Naive B cell (primary cell): ENCODE data around the gene NRBF2. TPM values are rescaled to one million over a fixed set of nuclear protein-coding genes. Genes with fewer than 3 reads are reported as not detected.

Experiments
- ATAC-seq, 2 donors: fragments of 150-1000 bp; cut with Tn5 transposase; 2 replicates each; pipeline ENCODE4 v1.10.0; 2021; ENCODE audit warnings: low read depth in 2 of 2, mild to moderate bottlenecking in 2 of 2, moderate library complexity in 2 of 2
- DNase-seq: peaks from one replicate; pipeline ENCODE4 v3.0.0; 2022
- H3K27ac Mint-ChIP-seq, 6 donors: one replicate each; pipeline ENCODE4 v1.8.0; 2020 to 2022; ENCODE audit warnings: mild to moderate bottlenecking in 6 of 6, mixed read lengths in 6 of 6, moderate library complexity in 5 of 6, inconsistent platforms in 2 of 6
- H3K27me3 Mint-ChIP-seq, 3 donors: one replicate each; pipeline ENCODE4 v1.8.0; 2021 to 2022; ENCODE audit warnings: mixed read lengths in 3 of 3, mild to moderate bottlenecking in 1 of 3
- H3K36me3 Mint-ChIP-seq, 2 donors: one replicate each; pipeline ENCODE4 v1.8.0; 2020 to 2022; ENCODE audit warnings: mixed read lengths in 2 of 2, inconsistent platforms in 1 of 2, mild to moderate bottlenecking in 1 of 2
- H3K4me1 Mint-ChIP-seq, 3 donors: one replicate each; pipeline ENCODE4 v1.8.0; 2020 to 2022; ENCODE audit warnings: mixed read lengths in 3 of 3, inconsistent platforms in 1 of 3, mild to moderate bottlenecking in 1 of 3, moderate library complexity in 1 of 3
- H3K4me3 Mint-ChIP-seq, 8 donors: one replicate each; pipeline ENCODE4 v1.8.0; 2020 to 2022; ENCODE audit warnings: mild to moderate bottlenecking in 8 of 8, mixed read lengths in 8 of 8, moderate library complexity in 8 of 8, inconsistent platforms in 2 of 8
- H3K9me3 Mint-ChIP-seq, 7 donors: one replicate each; pipeline ENCODE4 v1.8.0; 2020 to 2022; ENCODE audit warnings: mixed read lengths in 7 of 7, mild to moderate bottlenecking in 5 of 7, inconsistent platforms in 2 of 7, moderate library complexity in 1 of 7
- polyA plus RNA-seq, 6 donors: library from polyadenylated mRNA; unstranded; fragments of 300-500 nt; fragmentation: Illumina TruSeq; gene quantifications; one replicate each; pipeline ENCODE4 v1.2.3, GENCODE V29; 2021; ENCODE audit warnings: low read depth in 6 of 6

The NRBF2 gene
- polyA plus RNA-seq, 6 donors from 2014 or later: 18.9 to 38.1 (median 25.4) TPM

DNA sequence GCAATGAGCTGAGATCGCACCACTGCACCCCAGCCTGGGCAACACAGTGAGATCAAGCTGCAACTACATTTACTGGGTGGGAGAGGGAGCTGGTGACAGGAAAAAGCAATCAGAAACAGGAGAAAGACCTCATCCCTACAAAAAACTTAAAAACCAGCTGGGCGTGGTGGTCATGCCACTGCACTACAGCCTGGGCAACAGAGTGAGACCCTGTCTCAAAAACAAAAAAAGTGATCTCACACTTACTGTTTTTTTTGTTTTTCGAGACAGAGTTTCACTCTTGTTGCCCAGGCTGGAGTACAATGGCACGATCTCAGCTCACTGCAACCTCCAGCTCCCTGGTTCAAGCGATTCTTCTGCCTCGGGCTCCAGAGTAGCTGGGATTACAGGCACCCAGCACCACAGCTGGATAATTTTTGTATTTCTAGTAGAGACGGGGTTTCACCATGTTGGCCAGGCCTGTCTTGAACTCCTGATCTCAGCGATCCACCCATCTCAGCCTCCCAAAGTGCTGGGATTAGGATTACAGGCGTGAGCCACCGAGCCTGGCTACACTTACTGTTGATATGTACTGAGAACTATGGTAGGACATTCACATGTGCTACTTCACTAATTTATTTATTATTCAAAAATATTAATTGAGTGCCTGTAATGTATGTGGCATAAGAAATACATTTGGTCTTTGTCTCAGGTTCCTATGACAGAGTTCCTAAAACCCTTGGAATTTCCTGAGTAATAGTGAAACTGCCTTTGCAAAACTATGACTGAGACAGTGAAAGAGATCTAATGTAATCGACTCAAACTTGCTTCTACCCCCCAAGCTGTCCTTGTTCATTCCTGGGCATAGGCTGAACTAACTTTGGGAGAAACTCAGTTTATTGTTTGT is 27.7 kb upstream of the NRBF2 start:
- H3K9me3 Mint-ChIP-seq: peaks cover 0 to 4% (median 0%) of the 10 kb centered on the region in 7 donors
- no peak for DNase-seq

DNA sequence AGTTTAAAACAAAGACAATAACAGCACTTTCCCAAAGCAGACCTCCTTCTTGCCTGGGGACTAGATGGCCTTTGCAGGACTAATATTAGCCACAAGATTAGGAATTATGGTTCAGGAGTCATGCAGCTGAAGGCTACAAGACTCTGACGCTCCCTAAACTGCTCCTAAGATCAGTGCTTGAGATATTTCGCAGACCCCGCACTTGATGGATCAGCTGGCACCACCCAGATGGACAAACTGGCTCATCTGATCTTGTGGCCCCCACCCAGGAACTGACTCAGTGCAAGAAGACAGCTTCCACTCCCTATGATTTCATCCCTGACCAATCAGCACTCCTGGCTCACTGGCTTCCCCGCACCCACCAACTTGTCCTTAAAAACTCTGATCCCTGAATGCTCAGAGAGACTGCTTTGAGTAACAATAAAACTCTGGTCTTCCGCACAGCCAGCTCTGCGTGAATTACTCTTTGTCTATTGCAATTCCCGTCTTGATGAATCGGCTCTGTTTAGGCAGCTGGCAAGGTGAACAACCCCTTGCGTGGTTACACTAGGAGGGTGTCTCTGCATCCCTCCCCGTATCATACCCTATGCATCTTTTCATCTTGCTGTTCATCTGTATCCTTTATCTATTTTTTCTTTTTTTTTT is 26.9 kb upstream of the NRBF2 start:
- Mint-ChIP-seq H3K36me3 (no peaks in the 10 kb centered on the region), H3K4me3 (no peak overlapping the region), H3K27ac (peak overlapping the region in 1 of 6 donors; percentile 70), H3K27me3 (peaks cover 15 to 46% (median 42%) of the 10 kb centered on the region in 3 donors), H3K9me3 (no peaks in the 10 kb centered on the region), H3K4me1 (no peaks in the 10 kb centered on the region)
- DNase-seq (no peak), ATAC-seq (no peak)

More for the DNA sequence above, 27.7 kb upstream of the NRBF2 start:
- H3K4me3 Mint-ChIP-seq: no peak overlapping the region
- H3K27ac Mint-ChIP-seq: no peak overlapping the region
- H3K27me3 Mint-ChIP-seq: peaks cover 14 to 50% (median 42%) of the 10 kb centered on the region in 3 donors
- no peaks in the 10 kb centered on the region for H3K36me3 Mint-ChIP-seq
- peaks cover 0 to under 1% (median under 1%) of the 10 kb centered on the region in 3 donors for H3K4me1 Mint-ChIP-seq
- no peak for ATAC-seq

DNA sequence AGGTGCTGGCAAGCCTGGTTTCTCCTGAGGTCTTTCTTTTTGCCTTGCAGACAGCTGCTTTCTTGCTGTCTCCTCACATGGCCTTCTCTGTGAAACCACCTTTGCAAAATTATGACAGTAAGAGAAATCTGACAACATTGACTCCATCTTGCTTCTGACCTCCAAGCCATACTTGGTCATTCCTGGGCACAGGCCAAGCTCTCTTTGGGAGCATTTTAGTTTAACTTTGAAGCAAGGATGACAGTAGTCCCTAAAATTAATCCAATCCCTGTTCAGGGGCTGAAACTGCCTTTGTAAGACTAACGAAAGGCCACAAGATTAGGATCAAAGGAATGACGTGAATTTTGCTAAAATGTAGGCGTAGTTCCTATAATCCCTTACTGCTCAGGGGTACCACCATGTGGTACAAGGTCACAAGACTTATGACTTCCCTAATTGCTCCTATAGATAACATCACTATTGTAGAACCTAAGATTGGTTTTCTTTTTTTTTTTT is 25.1 kb upstream of the NRBF2 start:
- Mint-ChIP-seq H3K27ac (no peak overlapping the region), H3K36me3 (no peaks in the 10 kb centered on the region), H3K4me1 (no peaks in the 10 kb centered on the region), H3K27me3 (peaks cover 15 to 39% (median 37%) of the 10 kb centered on the region in 3 donors), H3K9me3 (no peaks in the 10 kb centered on the region), H3K4me3 (no peak overlapping the region)
- DNase-seq (no peak), ATAC-seq (no peak)

DNA sequence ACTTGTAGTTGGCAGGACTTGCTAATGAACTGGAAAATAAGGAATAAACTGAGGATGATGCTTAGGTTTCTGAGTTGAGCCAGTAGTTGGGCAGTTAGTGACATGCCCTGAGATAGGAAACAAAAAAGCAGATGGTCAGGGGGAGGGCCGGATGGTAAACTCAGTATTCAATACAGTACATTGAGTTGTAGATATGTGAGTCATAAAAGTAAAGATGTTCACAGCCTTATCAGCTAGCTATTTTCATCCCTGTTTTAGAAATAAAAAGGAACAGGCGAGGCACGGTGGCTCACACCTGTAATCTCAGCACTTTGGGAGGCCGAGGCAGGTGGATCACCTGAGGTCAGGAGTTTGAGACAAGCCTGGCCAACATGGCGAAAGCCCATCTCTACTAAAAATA is 22.2 kb upstream of the NRBF2 start:
- no peak overlapping the region for H3K4me3 Mint-ChIP-seq
- ATAC-seq: no peak
- H3K9me3 Mint-ChIP-seq: no peaks in the 10 kb centered on the region
- no peak overlapping the region for H3K27ac Mint-ChIP-seq
- H3K4me1 Mint-ChIP-seq: no peaks in the 10 kb centered on the region
- DNase-seq: no peak
- H3K36me3 Mint-ChIP-seq: no peaks in the 10 kb centered on the region
- H3K27me3 Mint-ChIP-seq: peaks cover 13 to 33% (median 26%) of the 10 kb centered on the region in 3 donors

DNA sequence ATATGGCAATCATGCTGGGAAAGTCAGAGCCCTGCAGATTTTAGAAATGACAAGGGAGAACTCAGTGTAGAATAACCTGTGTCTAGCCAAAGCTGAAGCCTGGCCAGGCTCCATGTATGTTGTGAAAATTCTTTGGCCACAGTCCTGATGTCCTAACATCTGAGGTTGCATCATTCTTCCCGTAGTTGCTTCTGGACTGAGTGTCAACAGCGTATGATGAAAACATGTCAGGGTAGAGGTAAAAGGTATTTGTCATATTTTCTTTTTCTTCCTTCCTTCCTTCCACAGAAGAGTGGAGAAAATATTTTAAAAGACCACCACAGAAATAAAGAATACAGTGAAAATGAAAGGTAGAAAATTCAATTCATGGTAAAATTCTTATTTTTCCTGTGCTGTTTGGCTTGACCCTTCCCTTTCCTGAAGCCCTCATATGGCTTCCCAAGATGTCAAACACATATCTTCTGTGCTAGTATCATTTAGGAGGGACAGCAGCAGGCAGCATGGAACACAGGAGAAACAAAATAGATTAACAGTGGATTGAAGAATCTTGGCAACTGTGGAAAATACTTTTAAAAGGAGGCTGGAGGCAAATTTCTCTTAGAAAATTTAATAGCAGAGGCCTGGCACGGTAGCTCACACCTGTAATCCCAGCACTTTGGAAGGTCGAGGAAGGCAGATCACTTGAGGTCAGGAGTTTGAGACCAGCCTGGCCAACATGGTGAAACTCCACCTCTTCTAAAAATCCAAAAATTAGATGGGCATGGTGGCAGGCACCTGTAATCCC is 18.9 kb upstream of the NRBF2 start:
- no peak for DNase-seq
- Mint-ChIP-seq H3K27me3 (peaks cover 4 to 25% (median 14%) of the 10 kb centered on the region in 3 donors), H3K9me3 (no peaks in the 10 kb centered on the region), H3K4me3 (no peak overlapping the region), H3K36me3 (no peaks in the 10 kb centered on the region), H3K4me1 (no peaks in the 10 kb centered on the region), H3K27ac (no peak overlapping the region)
- no peak for ATAC-seq

DNA sequence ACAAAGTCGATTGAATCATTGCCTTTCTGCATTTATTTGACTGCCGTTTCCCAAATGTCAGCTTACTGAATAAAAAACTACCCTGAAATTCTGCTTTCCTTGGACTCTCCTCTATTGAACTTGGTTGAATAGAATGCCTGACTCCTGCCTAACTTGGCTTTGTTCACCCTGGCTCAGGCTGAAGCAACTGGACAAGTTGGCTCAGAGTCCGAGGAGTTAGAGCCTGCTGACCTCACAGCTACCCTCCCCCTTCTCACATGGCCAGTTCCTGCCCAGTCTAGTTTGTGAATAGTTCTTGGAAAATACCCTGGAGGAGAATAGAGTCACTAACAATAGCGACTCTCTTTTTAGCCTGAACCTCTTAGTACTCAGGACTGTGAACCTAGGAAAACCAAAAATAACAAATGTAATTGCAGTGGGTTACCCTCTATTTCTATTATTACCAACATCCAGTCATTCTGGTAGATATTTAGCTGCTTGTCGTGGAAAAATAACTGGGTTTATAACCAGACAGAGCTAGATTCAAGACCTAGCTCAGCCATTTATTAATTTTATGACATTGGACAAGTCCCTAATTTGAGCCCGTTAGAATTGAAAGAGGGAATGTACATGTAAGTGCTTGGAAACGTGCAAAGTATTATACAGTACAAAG is 17.3 kb upstream of the NRBF2 start:
- Mint-ChIP-seq H3K4me3 (no peak overlapping the region), H3K9me3 (no peaks in the 10 kb centered on the region), H3K27me3 (peaks cover 0 to 20% (median 9%) of the 10 kb centered on the region in 3 donors), H3K27ac (no peak overlapping the region), H3K36me3 (no peaks in the 10 kb centered on the region), H3K4me1 (no peaks in the 10 kb centered on the region)
- ATAC-seq (no peak), DNase-seq (no peak)

DNA sequence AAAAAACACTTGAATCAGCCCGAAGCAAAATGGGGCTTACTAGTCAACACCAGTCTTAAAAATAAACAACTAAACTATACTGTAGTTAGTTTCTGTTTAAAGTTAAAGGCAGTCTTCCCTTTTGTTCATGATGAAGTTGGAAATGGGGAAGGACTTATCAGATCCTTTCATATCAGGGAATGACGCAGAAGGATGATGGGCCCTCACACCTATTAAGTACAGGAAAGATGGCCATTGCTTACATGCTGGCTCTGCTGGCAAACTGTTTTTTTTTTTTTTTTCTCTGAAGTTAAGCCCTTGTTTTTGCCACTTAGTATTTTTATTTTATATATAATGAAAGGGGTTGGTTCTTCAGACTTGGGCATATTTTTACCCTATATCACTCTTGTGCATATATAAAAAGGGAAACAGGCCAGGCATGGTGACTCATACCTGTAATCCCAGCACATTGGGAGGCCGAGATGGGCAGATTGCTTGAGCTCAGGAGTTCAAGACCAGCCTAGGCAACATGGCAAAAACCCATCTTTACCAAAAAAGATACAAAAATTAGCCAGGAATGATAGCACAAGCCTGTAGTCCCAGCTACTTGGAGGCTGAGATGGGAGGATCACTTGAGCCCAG is 16.6 kb upstream of the NRBF2 start:
- Mint-ChIP-seq H3K4me1 (no peaks in the 10 kb centered on the region), H3K36me3 (no peaks in the 10 kb centered on the region), H3K27me3 (peaks cover 0 to 20% (median 9%) of the 10 kb centered on the region in 3 donors), H3K4me3 (no peak overlapping the region), H3K27ac (no peak overlapping the region), H3K9me3 (no peaks in the 10 kb centered on the region)
- no peak for DNase-seq
- ATAC-seq: no peak

DNA sequence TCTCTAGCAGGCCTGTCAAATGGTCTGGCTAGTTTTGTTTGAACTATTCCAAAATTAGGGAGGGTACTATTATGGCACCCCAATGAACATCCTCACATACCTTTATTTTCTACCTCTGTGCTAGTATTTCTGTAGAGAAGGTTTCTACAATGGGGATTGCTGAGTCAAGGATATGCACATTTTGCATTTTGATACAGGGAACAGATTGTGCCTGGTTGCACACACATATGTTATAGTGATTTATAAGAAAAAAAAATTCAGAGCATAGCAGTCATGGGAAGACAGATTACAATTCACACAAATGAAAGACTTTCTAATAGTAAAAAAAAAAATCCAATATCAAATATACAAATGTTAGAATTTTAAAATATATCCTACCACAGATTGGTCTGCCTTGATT is 14.1 kb upstream of the NRBF2 start:
- Mint-ChIP-seq H3K27ac (no peak overlapping the region), H3K9me3 (no peaks in the 10 kb centered on the region), H3K36me3 (no peaks in the 10 kb centered on the region), H3K4me3 (no peak overlapping the region), H3K27me3 (peaks cover 0 to 19% (median 7%) of the 10 kb centered on the region in 3 donors), H3K4me1 (no peaks in the 10 kb centered on the region)
- DNase-seq (no peak), ATAC-seq (no peak)

DNA sequence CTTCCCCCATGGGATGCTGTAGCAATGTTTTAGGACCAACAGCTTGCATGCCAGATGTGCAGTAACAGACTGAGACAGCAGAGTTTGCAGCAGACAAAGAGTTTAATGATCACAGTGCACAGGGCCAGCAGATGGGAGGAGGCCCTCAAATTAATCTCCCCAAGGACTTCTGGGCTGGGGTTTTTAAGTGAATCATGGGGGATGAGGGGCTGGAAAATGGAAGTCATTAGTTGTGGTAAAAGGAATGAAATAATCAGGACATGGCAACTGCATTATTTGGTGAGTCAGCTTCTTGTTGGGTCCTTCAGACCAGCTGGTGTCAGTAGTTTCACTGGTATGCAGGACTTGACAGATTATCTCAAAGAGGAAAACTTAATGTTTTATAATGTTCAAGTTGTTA is 12.6 kb upstream of the NRBF2 start:
- no peak for DNase-seq
- Mint-ChIP-seq H3K27me3 (peaks cover 0 to 15% (median 13%) of the 10 kb centered on the region in 3 donors), H3K36me3 (no peaks in the 10 kb centered on the region), H3K4me3 (no peak overlapping the region), H3K27ac (no peak overlapping the region), H3K4me1 (no peaks in the 10 kb centered on the region), H3K9me3 (peaks cover 0 to 2% (median 0%) of the 10 kb centered on the region in 7 donors)
- no peak for ATAC-seq

DNA sequence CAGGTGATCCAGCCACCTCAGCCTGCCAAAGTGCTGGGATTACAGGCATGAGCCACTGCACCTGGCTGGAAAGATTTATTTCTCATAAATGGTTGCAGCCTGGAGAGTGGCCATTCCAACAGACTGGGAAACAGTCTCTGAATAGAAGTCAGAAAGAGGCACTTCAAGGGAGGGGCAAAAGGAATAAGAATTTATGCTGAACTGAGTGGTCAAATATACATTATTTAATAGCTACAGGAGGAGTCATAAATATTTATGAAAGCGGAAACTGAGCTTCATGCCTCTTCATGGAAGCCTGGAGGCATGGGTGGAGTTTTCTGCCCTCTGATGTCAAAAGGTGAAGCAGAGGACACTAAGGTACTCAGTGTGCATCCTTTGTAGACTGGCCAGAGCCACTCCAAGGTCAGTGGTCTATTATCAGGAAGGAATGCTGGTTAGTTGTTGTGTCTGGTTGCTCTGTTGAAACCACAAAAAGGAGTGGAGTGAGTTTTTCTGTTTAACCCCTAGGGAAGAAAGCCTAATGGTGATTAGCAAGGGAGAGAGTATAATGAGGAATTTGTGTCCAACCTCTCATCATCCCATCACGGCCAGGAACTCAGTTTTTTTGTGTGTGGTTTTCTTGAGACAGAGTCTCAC is 9.3 kb upstream of the NRBF2 start:
- DNase-seq: no peak
- H3K27me3 Mint-ChIP-seq: peaks cover 0 to 18% (median 5%) of the 10 kb centered on the region in 3 donors
- H3K36me3 Mint-ChIP-seq: no peaks in the 10 kb centered on the region
- ATAC-seq: no peak
- H3K9me3 Mint-ChIP-seq: peaks cover 0 to 4% (median 0%) of the 10 kb centered on the region in 7 donors
- peaks cover 0 to 4% (median 0%) of the 10 kb centered on the region in 3 donors for H3K4me1 Mint-ChIP-seq
- no peak overlapping the region for H3K27ac Mint-ChIP-seq
- no peak overlapping the region for H3K4me3 Mint-ChIP-seq

DNA sequence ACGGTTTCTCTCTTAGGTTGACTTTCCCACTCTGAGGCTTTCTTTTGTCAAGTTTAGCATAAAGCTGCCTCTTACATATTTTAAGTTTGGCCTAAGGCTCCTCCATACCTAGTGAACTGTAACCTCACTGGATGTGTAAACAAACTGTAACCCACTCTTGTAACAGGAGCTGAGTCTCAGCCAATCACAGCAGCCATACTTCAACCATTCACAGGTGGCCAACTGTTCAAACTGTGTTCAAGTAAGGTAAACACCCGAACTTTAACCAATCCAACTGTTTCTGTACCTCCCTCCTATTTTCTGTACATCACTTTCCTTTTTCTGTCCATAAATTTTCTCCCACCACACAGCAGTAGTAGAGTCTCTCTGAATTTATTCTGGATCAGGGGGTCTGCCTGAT is 7.7 kb upstream of the NRBF2 start:
- Mint-ChIP-seq H3K9me3 (peaks cover 0 to 5% (median 2%) of the 10 kb centered on the region in 7 donors), H3K27me3 (peaks cover 8 to 18% (median 11%) of the 10 kb centered on the region in 3 donors), H3K27ac (peak overlapping the region in 2 of 6 donors; percentile 28 to 56), H3K4me1 (peaks cover 0 to 4% (median 0%) of the 10 kb centered on the region in 3 donors), H3K36me3 (no peaks in the 10 kb centered on the region), H3K4me3 (no peak overlapping the region)
- ATAC-seq: no peak
- no peak for DNase-seq

DNA sequence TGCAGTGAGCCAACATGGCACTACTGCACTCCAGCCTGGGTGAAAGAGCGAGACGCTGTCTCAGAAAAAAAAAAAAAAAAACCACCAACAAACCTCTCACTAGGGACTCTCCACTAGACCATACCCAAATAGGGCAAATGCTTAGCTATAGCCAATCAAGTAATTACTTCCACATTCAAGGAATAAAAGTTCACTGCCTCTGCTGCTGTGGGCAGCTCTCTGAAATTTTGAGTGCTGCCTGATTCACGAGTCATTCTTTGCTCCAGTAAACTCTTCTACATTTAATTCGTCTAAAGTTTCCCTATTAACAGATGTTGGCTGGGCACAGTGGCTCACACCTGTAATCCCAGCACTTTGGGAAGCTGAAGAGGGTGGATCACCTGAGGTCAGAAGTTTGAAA is 4.7 kb upstream of the NRBF2 start:
- Mint-ChIP-seq H3K27me3 (peaks cover 8 to 14% (median 11%) of the 10 kb centered on the region in 3 donors), H3K9me3 (peaks cover 3 to 17% (median 9%) of the 10 kb centered on the region in 7 donors), H3K4me1 (peaks cover 4 to 12% (median 6%) of the 10 kb centered on the region in 3 donors), H3K4me3 (no peak overlapping the region), H3K27ac (no peak overlapping the region), H3K36me3 (no peaks in the 10 kb centered on the region)
- no peak for ATAC-seq
- no peak for DNase-seq
